Measurements from ENCODE around the gene CNTNAP2.

- TF ChIP-seq CTCF (IDR thresholded peaks at IDR 0.05) (no peak), POLR2A (IDR thresholded peaks at IDR 0.05) (no peak)
These were observed 980.0 kb downstream of the CNTNAP2 start for GRCh38 chr7:147096629-147097028.

All from heart left ventricle (tissue), 13 donors.